Measurements from ENCODE around the gene SLFN14.
A peak's percentile ranks its signal among the peaks of the same experiment; 100 is the strongest.
"Not testable (repeated sequence)": the region's sequence is repeated elsewhere in the genome, so short reads cannot be mapped to it uniquely, and the experiment has no call there.

Gene SLFN14

DNA sequence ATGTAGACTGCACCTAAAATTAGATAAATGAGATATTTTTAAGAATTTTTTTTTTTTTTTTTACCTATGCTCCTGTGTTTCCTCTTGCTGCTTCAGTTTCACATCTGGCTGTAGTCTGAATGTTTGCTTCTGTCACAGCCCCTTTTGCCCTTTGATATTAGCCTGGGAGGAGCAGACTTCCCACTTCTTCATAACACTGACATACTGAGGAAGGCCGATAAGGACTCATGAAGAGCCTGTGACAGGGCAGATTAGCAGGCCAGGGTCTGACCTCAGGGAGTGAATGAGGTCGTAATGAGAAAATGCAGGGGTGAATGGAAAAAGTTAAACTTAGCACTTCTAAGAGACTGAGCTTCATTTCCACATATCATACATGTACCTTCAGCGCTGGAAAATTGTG, at the start of gene SLFN14:
Gene SLFN14 (minus strand): TSS at position 117 of the 400 bp plus-strand sequence. CDS start 2,757 bp downstream, outside the sequence.
- no peak for DNase-seq (ENCODE audit: low spot score)

DNA sequence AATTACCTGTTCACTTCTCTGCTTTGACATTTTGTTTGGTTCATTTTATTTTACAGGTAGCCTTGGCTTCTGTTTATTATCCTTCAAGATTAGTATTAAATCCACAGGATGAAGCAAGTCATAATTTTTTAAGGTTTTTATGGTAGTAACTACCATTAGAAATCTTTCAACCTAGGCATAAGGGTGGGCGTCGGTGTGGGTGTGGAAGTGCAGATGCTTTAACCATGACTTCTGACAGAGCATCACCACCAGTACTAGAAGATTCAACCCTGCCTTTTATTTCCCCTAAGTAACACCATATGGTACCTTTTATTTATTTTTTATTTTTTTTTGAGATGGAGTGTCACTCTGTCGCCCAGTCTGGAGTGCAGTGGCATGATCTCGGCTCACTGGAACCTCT, 49.2 kb upstream of the SLFN14 start:
- no peak for DNase-seq (ENCODE audit: low spot score)

- no peak for DNase-seq (ENCODE audit: low spot score)
Observed at GRCh38 chr17:35607239-35607847, 46.7 kb upstream of the SLFN14 start.

DNA sequence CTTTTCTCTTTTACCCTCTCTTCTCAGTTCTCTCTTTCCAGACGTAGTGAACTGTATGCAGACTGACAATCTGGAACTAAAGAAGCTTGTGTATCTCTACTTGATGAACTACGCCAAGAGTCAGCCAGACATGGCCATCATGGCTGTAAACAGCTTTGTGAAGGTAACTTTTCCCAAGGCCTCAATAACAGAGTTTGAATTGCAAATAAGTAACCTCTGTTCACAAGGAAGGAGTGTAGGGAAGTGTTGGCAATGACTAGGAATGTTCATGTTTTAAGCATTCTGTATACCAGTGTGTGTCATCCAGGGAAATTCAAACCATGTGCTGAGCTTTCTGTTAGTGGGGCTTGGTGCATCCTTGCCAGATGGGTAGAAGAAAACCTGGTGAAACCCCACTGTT, 45.1 kb upstream of the SLFN14 start:
- peak; percentile 26 for DNase-seq (ENCODE audit: low spot score)

- DNase-seq (ENCODE audit: low spot score) = no peak
Observed at GRCh38 chr17:35603674-35604073, 43.1 kb upstream of the SLFN14 start.

- no peak for DNase-seq (ENCODE audit: low spot score)
Observed at GRCh38 chr17:35597604-35598003, 37.0 kb upstream of the SLFN14 start.

DNA sequence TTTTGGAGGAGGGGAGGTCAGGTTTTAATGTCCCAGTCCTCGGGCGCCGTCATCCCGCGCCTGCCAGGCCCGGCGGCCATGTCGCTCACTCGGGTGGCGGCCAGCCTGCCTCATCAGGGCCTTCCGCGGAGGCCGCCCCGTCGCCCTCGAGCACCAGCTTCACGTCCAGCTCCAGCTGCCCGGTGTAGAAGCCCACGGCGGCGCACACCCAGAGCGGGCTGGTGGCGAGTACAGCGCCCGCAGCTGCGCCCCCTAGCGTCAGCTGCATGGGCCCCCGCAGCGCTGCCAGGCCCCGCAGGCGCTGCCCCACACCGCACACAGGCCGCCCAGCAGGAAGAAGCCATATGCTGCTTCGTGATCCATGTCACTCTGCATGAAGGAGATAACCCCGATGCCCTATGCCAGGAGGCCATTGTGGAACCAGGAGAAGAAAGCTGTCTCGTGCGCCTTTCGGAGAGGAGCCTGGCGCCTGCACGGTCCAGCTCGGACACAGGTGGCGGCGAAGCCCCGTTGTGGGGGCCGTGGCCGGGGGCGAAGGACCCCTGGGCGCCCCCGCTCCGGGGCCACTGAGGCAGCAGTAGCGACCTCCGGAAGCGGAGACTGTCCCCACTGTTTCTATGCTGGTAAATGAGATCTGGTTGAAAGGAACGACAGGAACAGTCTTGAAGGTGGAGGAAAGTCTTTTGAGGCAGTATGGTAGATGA, 36.1 kb upstream of the SLFN14 start:
- no peak for DNase-seq (ENCODE audit: low spot score)

DNA sequence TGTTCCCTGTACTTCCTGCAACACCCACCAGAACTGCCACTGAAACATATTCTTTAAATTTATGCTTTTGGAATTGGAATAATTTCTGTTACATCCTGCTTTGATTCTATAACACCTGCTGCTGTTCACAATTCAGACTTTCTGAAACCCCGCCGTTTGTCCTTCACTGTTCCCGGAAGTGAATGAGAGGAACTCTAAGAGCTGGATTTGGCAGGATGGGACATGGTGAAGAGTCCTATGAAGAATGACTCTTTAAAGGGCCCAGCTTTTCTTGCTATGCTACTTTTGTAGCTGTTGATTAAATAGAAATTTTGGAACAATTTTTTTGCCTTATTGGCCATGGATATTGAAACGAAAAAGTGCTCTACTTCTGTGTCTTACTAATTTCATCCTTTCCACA, 35.5 kb upstream of the SLFN14 start:
- no peak for DNase-seq (ENCODE audit: low spot score)

DNA sequence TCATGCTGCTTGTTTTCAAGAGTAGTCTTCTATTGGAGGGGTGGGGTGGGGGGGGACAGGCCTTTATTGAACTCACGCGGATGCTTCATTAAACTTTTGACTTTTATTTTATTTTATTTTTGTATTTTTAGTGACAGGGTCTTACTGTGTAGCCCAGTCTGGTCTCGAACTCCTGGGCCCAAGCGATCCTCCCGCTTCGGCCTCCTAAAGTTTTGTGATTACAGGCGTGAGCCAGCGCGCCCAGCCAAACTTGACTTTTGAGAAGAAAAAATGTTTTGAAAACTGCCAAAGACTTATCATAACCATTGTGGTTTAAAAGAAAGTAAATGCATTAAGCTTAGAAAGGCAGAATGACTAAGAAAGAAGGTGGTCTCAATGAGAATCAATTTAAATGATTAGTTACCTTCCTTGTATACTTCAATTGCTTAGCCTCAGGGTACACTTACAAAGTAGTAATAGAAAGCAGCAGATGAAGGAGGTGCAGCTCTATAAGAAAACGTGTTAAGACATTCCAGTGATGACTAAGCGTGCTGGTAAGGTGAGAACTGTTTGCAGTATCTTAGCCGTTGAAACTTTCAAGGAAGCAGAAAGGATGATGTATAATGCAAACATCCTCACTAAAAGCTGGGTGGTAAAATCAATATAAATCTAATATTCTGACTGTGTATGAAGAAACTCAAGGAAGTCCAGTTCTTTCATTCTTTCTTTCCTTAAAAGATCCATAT, 27.7 kb upstream of the SLFN14 start:
- DNase-seq (ENCODE audit: low spot score) = peak; percentile 91

DNA sequence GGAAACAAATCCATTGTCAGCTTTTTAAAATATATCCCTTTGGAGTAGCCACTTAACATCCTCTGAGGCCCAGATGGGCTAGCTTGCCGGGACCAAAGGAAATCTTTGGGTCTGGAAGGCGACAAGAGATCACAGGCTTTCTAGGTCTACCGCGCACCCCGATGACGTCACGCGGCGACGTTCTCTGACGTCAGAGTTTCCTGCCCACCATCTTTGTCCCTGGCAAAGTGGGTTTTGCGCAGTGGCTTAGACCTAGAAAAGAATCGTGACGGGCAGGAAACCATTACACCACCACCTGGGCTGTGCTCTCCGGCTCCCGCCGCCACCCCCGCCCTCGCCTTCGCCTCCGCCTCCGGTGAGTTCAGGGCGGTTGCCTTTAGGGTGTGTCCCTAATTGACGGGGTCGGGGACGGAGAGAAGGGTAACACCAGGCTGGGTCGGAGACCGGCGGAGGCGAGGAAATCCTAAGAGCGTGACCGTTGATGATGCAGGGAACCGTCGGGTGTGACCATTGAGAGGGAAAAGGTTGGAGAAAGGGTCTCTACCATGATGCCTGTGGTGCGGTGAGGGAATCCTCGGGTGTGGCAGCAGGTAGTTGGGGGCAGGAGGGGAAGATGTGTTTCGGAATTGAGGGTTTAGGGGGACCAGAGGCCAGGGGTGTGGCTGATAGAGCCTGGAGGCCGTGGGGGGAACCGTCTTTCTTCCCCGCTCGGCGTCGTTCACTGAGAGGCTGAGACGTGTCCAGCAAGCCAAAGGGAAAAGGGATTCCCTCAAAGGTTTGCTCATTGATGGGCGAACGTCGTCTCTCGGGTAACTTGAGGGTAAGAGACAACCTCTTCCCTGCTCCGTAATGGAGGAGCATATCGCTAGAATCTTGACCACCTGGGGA, 26.7 kb upstream of the SLFN14 start, which contains the start of gene AP2B1:
Gene AP2B1 (plus strand): TSS at position 249 of the 888 bp plus-strand sequence. CDS start 6,709 bp downstream, outside the sequence.
- peak; percentile 95 for DNase-seq (ENCODE audit: low spot score)

DNA sequence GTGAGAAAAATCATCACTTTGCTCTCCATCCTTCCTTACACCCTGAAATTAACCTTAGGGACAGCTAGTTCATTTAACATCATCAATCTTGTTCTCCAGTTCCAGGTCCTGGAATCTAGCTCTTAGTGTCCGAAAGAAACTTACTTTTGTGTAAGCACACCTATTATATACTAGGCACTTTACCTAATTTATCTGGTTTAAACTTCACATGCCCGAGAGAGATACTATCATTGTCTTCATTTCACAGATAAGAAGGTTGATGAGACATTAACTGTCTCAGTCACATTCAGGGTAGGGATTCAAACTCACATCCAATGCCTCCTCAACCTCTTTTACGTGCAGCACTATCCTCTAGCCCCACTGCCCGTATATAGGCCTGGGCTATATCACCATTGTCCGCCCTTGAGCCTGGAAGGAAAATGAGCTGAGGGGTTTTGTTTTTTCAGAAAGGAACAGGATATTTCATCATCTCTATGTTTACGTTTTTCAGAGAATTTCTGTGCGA, 26.0 kb upstream of the SLFN14 start:
- DNase-seq (ENCODE audit: low spot score) = no peak

- no peak for DNase-seq (ENCODE audit: low spot score)
Observed at GRCh38 chr17:35584061-35584460, 23.4 kb upstream of the SLFN14 start.

- no peak for DNase-seq (ENCODE audit: low spot score)
Observed at GRCh38 chr17:35578929-35579432, 18.4 kb upstream of the SLFN14 start.

- DNase-seq (ENCODE audit: low spot score) = peak; percentile 90
Observed at GRCh38 chr17:35578197-35578928, 17.7 kb upstream of the SLFN14 start, which contains the start of gene PEX12. TSS of gene PEX12 (minus strand) at chr17:35578571. CDS start at chr17:35578021, 550 bp downstream.

DNA sequence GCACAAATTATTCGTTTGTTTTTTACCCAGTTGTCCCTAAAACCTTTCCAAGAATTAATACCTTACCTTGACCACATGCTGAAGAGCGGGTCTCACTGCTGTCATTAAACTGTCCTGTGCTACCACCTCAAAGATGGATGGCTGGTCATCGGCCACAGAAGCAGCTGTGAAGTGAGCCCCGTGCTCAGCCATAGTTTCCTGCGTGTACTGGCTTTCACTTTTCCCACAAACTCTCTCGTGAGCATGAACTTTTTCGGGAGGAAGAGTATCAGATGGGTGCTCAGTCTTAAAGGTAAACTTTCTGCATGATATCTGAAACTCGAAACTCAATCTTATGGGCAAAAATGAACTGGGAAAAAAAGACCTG, 17.2 kb upstream of the SLFN14 start:
- no peak for DNase-seq (ENCODE audit: low spot score)

DNA sequence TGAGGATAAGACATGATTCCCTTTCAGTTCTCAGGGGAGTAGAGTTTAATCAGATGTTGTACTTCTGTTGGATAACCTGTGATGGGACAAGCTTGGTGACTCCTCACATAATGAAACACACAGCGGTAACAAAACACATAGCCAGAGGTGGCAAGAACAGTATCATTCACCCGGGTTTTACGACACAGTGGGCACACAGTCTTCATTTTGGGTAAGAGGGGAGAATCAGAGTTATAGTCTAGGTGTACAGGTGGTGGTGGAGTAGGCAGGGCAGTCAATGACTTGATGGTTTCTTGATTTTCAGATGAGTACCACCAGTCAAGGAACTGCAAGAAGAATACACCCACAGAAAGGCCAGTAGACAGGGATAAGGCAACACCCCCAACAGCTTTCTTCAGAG, 15.1 kb upstream of the SLFN14 start:
- DNase-seq (ENCODE audit: low spot score) = no peak

DNA sequence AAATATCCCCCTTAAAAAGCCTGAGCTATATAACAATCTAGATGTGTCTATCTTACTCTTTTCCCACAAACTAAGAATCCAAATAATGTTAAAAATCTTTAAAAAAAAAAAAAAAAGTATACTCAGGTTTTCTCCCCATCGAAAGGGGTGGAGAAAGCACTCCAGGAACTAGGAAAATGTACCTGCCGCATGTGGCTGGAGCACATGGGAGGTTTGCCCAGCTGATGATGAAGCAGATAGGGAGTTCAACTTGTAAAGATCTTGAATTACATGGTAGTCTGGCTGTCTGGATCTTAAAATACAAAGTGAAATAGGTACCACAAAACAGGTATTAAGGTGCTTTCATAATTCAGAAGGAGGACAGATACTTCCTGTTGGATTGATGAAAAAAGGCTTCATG, 8.8 kb upstream of the SLFN14 start:
- DNase-seq (ENCODE audit: low spot score) = no peak

GRCh38 chr17:35568561-35568960, 7.9 kb upstream of the SLFN14 start:
- peak; percentile 57 for DNase-seq (ENCODE audit: low spot score)

DNA sequence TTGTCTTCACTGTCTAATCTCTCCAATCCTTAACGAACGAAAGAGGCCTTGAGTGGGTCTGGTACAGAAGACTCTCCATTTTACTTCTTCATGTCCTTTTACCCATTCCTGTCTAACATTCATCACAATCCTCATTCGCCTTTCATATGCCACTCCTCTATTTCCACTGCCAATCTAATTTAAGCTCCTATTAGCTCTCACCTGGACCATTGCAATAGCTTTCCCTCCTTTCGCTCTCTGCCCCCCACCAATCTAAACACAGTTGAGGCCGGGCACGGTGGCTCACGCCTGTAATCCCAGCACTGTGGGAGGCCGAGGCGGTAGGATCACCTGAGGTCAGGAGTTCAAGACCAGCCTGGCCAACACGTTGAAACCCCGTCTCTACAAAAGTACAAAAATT, 6.3 kb upstream of the SLFN14 start:
- DNase-seq (ENCODE audit: low spot score) = no peak

DNA sequence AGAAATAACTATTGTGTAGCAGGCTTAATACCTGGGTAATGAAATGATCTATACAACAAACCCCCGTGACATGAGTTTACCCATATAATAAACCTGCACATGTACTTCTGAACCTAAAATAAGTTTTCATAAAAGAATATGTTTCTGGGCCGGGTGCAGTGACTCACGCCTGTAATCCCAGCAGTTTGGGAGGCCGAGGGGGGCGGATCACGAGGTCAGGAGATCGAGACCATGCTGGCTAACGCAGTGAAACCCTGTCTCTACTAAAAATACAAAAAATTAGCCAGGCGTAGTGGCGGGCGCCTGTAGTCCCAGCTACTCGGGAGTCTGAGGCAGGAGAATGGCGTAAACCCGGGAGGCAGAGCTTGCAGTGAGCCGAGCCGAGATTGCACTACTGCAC, 2.6 kb upstream of the SLFN14 start:
- DNase-seq (ENCODE audit: low spot score) = not testable (repeated sequence)

Measured in kidney tubule cell (primary cell).